Neural cell (in vitro differentiated cells): Measurements from ENCODE around the gene ARHGEF25. TPM values are rescaled to one million over a fixed set of nuclear protein-coding genes. Genes with fewer than 3 reads are reported as not detected.
"Not testable (repeated sequence)": the region's sequence is repeated elsewhere in the genome, so short reads cannot be mapped to it uniquely, and the experiment has no call there.

ENCODE experiments used
- H2AFZ ChIP-seq: fragments of 200-600, 300-800 bp; sonication (generic), shearing (Covaris generic); 2 replicates; pipeline ENCODE4 v1.6.0; 2014; ENCODE audit warnings: low read depth, mild to moderate bottlenecking, antibody characterized with exemption, low read length, moderate library complexity
- H3F3A ChIP-seq: fragments of 200-600 bp; shearing (Covaris generic); 2 replicates; pipeline ENCODE4 v1.6.1; 2016; ENCODE audit warnings: mild to moderate bottlenecking, moderate library complexity, mixed read lengths, antibody characterized with exemption, low read length; ENCODE audit not compliant: insufficient read depth, poor library complexity, severe bottlenecking
- H3K27ac ChIP-seq: fragments of 200-600, 300-800 bp; sonication (generic), shearing (Covaris generic); 2 replicates; pipeline ENCODE4 v1.5.1; 2014; ENCODE audit warnings: mild to moderate bottlenecking, low read length, moderate library complexity
- H3K27me3 ChIP-seq: fragments of 300-800, 200-600 bp; sonication (generic), shearing (Covaris generic); 2 replicates; pipeline ENCODE4 v1.6.0; 2014; ENCODE audit warnings: mild to moderate bottlenecking, low read depth, low read length, moderate library complexity; ENCODE audit not compliant: insufficient read depth
- H3K36me3 ChIP-seq: fragments of 300-800, 200-600 bp; sonication (generic), shearing (Covaris generic); 2 replicates; pipeline ENCODE4 v1.5.1; 2014; ENCODE audit warnings: mild to moderate bottlenecking, antibody characterized with exemption, low read length, moderate library complexity; ENCODE audit not compliant: insufficient read depth
- H3K4me2 ChIP-seq: fragments of 300-800, 200-600 bp; sonication (generic), shearing (Covaris generic); 2 replicates; pipeline ENCODE4 v1.6.0; 2014; ENCODE audit warnings: mild to moderate bottlenecking, low read length
- H3K4me3 ChIP-seq: fragments of 300-800, 200-600 bp; sonication (generic), shearing (Covaris generic); 2 replicates; pipeline ENCODE4 v1.5.1; 2014; ENCODE audit warnings: mild to moderate bottlenecking, low read length, moderate library complexity
- H3K79me2 ChIP-seq: fragments of 200-600 bp; shearing (Covaris generic); replicated peaks from 2 replicates; pipeline ENCODE4 v1.6.0; 2014; ENCODE audit warnings: mild to moderate bottlenecking, low read length, moderate library complexity; ENCODE audit not compliant: insufficient read depth
- H3K9ac ChIP-seq: fragments of 300-800, 200-600 bp; sonication (generic), shearing (Covaris generic); 2 replicates; pipeline ENCODE4 v1.6.1; 2016; ENCODE audit warnings: mild to moderate bottlenecking, low read length, mixed read lengths
- H3K9me2 ChIP-seq: fragments of 200-600 bp; shearing (Covaris generic); 2 replicates; pipeline ENCODE4 v1.6.1; 2016; ENCODE audit warnings: mild to moderate bottlenecking, low read length, mixed read lengths; ENCODE audit not compliant: insufficient read depth
- H3K9me3 ChIP-seq: fragments of 200-600, 300-800 bp; sonication (generic), shearing (Covaris generic); 2 replicates; pipeline ENCODE4 v1.6.1; 2016; ENCODE audit warnings: mild to moderate bottlenecking, mixed run types, low read length, moderate library complexity, mixed read lengths
- H4K20me1 ChIP-seq: fragments of 200-600 bp; shearing (Covaris generic); 2 replicates; pipeline ENCODE4 v1.6.1; 2016; ENCODE audit warnings: mild to moderate bottlenecking, mixed run types; ENCODE audit not compliant: insufficient read depth
- CTCF ChIP-seq: fragments of 450-650 bp; IDR thresholded peaks from 2 replicates; pipeline ENCODE4 v1.5.1; 2014; ENCODE audit warnings: antibody characterized with exemption, mild to moderate bottlenecking, moderate library complexity; ENCODE audit not compliant: poor library complexity, severe bottlenecking
- EP300 ChIP-seq: fragments of 450-650 bp; conservative IDR thresholded peaks from 2 replicates; pipeline ENCODE4 v1.6.1; 2014; ENCODE audit warnings: antibody characterized with exemption, mild to moderate bottlenecking, moderate library complexity; ENCODE audit not compliant: poor library complexity, severe bottlenecking
- EZH2 ChIP-seq: fragments of 200-600, 300-800 bp; shearing (Covaris generic), sonication (generic); IDR thresholded peaks from 2 replicates; pipeline ENCODE4 v1.6.1; 2014; ENCODE audit warnings: antibody characterized with exemption, low read length, borderline replicate concordance, mild to moderate bottlenecking; ENCODE audit not compliant: insufficient read depth, poor library complexity, severe bottlenecking
- MXI1 ChIP-seq: fragments of 450-650 bp; conservative IDR thresholded peaks from 2 replicates; pipeline ENCODE4 v1.6.1; 2014; ENCODE audit warnings: antibody characterized with exemption, mild to moderate bottlenecking; ENCODE audit not compliant: poor library complexity, severe bottlenecking
- POLR2AphosphoS5 ChIP-seq: IDR thresholded peaks from 2 replicates; pipeline ENCODE4 v1.6.1; 2012
- RAD21 ChIP-seq: fragments of 450-650 bp; conservative IDR thresholded peaks from 2 replicates; pipeline ENCODE4 v1.6.1; 2014; ENCODE audit warnings: antibody characterized with exemption, mild to moderate bottlenecking, moderate library complexity
- REST ChIP-seq: IDR thresholded peaks from 2 replicates; pipeline ENCODE4 v1.6.1; 2012; ENCODE audit warnings: borderline replicate concordance
- SMC3 ChIP-seq: fragments of 450-650 bp; conservative IDR thresholded peaks from 2 replicates; pipeline ENCODE4 v1.6.1; 2014; ENCODE audit warnings: antibody characterized with exemption, mild to moderate bottlenecking, moderate library complexity; ENCODE audit not compliant: poor library complexity
- TAF1 ChIP-seq: IDR thresholded peaks from 2 replicates; pipeline ENCODE4 v1.6.1; 2012; ENCODE audit warnings: low read depth
- polyA plus RNA-seq: library from polyadenylated mRNA; depleted of rRNA; stranded (reverse); fragments of >200 nt; gene quantifications from 2 replicates; pipeline ENCODE4 v1.2.3, GENCODE V29; 2014

The ARHGEF25 gene
- polyA plus RNA-seq, 1 donor from 2014 or later = 12.9 TPM

- H3K79me2 ChIP-seq = no peaks in the 10 kb centered on the region
- H2AFZ ChIP-seq = no peak overlapping the region
- H4K20me1 ChIP-seq = no peaks in the 10 kb centered on the region
- no peak overlapping the region for H3K4me3 ChIP-seq
- no peak overlapping the region for H3K4me2 ChIP-seq
- TF ChIP-seq TAF1 (no peak), POLR2AphosphoS5 (no peak), RAD21 (no peak), CTCF (no peak), SMC3 (no peak), EZH2 (no peak), EP300 (no peak)
- no peaks in the 10 kb centered on the region for H3K9me3 ChIP-seq
- H3K27ac ChIP-seq = no peak overlapping the region
- H3K36me3 ChIP-seq = no peaks in the 10 kb centered on the region
- H3K9ac ChIP-seq = no peak overlapping the region
- peaks cover 37% of the 10 kb centered on the region for H3K27me3 ChIP-seq
- no peaks in the 10 kb centered on the region for H3K9me2 ChIP-seq
- H3F3A ChIP-seq = no peaks in the 10 kb centered on the region
Observed at GRCh38 chr12:57616383-57617101, 5.3 kb downstream of the ARHGEF25 start.

GRCh38 chr12:57617942-57618341 lies 6.7 kb downstream of the ARHGEF25 start:
- Histone ChIP-seq H4K20me1 (no peaks in the 10 kb centered on the region), H3K9me2 (no peaks in the 10 kb centered on the region), H3K4me2 (no peak overlapping the region), H3K27me3 (peaks cover 51% of the 10 kb centered on the region), H3K4me3 (no peak overlapping the region), H3K9ac (no peak overlapping the region), H3K36me3 (no peaks in the 10 kb centered on the region), H3K79me2 (no peaks in the 10 kb centered on the region), H3K27ac (no peak overlapping the region), H3F3A (no peaks in the 10 kb centered on the region), H3K9me3 (no peaks in the 10 kb centered on the region), H2AFZ (no peak overlapping the region)
- TF ChIP-seq REST (no peak), EP300 (no peak), EZH2 (no peak), RAD21 (no peak), TAF1 (no peak), SMC3 (no peak), POLR2AphosphoS5 (no peak), MXI1 (no peak), CTCF (no peak)

- H3K79me2 ChIP-seq, H3K9me3 ChIP-seq, H3K27ac ChIP-seq, H2AFZ ChIP-seq, H3K4me2 ChIP-seq, H3K9ac ChIP-seq, H3F3A ChIP-seq, H3K4me3 ChIP-seq, H4K20me1 ChIP-seq, H3K36me3 ChIP-seq, H3K9me2 ChIP-seq: not testable (repeated sequence)
- H3K27me3 ChIP-seq = peaks cover 56% of the 10 kb centered on the region
Observed at GRCh38 chr12:57618431-57618830, 7.2 kb downstream of the ARHGEF25 start.
